ENCODE data around the gene MEF2C.
"Not testable (repeated sequence)": the region's sequence is repeated elsewhere in the genome, so short reads cannot be mapped to it uniquely, and the experiment has no call there.

Gene MEF2C
- 0 to 1.6 (median 0.03) reads per million in 9 experiments for total RNA-seq

DNA sequence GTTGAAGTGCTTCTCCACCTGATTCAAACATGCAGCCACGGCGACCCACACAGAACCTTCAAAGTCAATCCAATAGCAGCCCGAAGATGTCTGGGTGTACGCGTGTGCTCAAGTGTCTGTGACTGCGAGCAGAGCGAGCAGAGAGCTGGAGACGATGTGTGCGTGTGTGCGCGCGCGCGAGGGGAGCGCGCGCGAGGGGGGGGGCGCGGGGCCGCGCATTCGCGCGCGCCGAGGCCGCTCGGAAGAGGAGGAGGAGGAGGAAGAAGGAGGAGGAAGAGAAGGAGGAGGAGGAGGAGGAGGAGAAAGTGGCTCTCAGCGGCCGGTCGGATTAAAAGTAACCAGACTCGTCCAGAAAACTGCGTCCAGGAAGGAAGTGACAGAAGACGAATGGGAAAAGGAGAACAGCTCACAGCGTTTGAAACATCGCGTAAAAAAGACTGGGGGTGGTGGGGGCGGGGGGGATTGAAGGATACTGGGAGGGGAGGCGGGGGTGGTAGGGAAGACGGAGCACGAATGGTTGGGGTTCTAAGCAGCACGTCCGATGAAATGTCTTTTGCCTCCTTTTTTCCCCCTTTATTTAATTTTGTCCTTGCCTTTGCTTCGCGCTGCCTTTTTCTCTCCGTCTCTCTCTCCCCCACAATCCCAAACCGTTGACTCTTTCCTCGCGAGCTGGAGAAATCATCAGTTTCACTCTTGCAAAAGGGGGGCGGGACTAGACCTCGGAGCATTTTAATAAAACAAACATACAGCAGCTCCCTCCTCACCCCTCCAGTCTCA is at the start of gene MEF2C:
Gene MEF2C, minus strand, starts transcription at position 126 of the 777 bp plus-strand sequence. CDS start 59,396 bp downstream, outside the sequence.
- no peak within 1 kb of the TSS for H3K27ac Mint-ChIP-seq
- DNase-seq = no peak

DNA sequence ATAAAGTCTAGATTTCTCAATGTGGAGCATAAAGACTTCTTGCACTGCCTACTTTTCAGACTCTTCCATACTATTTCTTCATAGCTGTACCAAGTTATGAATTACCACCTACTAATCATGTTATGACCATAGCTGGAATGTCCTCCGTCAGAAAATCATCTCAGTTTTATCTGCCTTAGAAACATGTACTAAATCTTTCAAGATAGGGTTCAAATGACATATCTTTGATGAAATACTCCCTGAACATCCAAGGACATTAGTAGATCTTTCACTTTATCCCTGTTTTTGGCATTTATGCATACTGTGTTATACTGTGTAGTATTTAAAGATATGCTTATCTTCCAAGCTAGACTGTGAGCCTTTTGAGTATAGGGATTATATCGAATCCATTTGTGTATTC is 49.6 kb upstream of the MEF2C start:
- H3K4me3 Mint-ChIP-seq = no peak overlapping the region
- no peak overlapping the region for H3K27ac Mint-ChIP-seq
- no peaks in the 10 kb centered on the region for H3K36me3 Mint-ChIP-seq (ENCODE audit: insufficient read depth)
- DNase-seq = no peak
- peaks cover 0 to 2% of the 10 kb centered on the region in 2 donors for H3K9me3 Mint-ChIP-seq
- no peak for ATAC-seq (replicated peaks)
- H3K4me1 Mint-ChIP-seq (ENCODE audit: low read depth in 2 of 2) = no peaks in the 10 kb centered on the region
- H3K27me3 Mint-ChIP-seq = no peaks in the 10 kb centered on the region

More for the DNA sequence above, at the start of gene MEF2C:
- Mint-ChIP-seq H3K4me1 (ENCODE audit: low read depth in 2 of 2) (peaks cover 9 to 13% of the 10 kb centered on the region in 2 donors), H3K9me3 (no peaks in the 10 kb centered on the region), H3K4me3 (peak within 1 kb of the TSS; percentile 66 to 83), H3K27me3 (peaks cover 20 to 25% of the 10 kb centered on the region in 2 donors), H3K36me3 (ENCODE audit: insufficient read depth) (no peaks in the 10 kb centered on the region)
- peak; percentile 43 for ATAC-seq (replicated peaks)

DNA sequence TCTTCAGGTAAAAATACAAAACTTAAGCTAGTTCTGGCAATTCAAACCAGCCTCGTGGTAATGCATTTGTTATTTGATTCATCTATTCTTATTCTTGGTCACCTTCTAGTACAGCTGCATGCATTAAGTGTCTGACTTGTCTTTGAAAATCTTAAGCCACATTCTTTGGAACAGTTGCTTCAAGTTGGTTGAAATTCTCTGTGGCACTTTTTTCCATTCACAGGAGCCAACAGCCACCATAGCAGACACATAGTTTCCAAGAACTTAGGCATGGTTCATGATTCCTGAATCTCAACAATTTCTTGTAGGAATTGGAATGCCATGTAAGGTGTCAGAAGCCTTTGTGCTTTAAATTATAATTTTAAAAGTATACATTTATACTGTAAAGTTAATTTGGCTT is 47.4 kb upstream of the MEF2C start:
- ATAC-seq (replicated peaks) = no peak
- H3K36me3 Mint-ChIP-seq (ENCODE audit: insufficient read depth) = no peaks in the 10 kb centered on the region
- no peaks in the 10 kb centered on the region for H3K27me3 Mint-ChIP-seq
- no peak for DNase-seq
- no peaks in the 10 kb centered on the region for H3K4me1 Mint-ChIP-seq (ENCODE audit: low read depth in 2 of 2)
- H3K27ac Mint-ChIP-seq = no peak overlapping the region
- no peak overlapping the region for H3K4me3 Mint-ChIP-seq
- peaks cover 0 to 2% of the 10 kb centered on the region in 2 donors for H3K9me3 Mint-ChIP-seq

DNA sequence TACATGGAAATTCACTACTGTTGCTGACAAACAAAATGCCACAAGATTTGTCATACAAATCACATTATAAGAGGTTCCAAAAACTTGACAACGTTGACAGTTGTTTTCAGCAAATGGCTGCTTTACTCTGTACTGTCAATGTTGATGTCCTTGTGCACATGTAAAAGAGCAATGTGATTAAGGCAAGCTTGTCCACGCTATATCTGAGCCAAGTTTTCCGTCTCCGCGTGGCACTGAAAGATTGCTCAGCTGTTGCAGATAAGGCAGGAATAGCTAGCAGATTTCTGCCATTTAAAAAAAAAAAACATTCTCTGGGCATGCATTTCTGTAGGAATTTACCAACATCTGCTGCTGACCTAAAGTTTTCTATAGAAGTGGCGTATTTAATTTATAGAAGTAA is 46.4 kb upstream of the MEF2C start:
- Mint-ChIP-seq H3K4me3 (no peak overlapping the region), H3K36me3 (ENCODE audit: insufficient read depth) (no peaks in the 10 kb centered on the region), H3K27ac (no peak overlapping the region), H3K27me3 (no peaks in the 10 kb centered on the region), H3K9me3 (peaks cover 0 to 2% of the 10 kb centered on the region in 2 donors), H3K4me1 (ENCODE audit: low read depth in 2 of 2) (no peaks in the 10 kb centered on the region)
- no peak for DNase-seq
- ATAC-seq (replicated peaks) = no peak

DNA sequence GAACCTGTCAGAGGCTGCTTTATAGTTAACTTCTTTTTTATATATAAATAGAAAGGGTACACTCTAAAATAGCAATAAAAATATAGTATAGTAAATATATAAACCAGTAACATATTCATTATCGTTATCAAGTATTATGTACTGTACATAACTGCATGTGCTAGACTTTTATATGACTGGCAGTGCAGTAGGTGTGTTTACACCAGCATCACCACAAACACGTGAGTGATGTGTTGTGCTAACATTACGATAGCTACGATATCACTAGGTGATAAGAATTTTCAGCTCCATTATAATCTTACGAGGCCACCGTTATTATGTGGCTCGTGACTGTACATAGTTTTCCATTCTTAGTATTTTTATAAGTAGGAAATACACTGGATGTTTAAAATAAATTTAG is 43.8 kb upstream of the MEF2C start:
- H3K4me3 Mint-ChIP-seq = no peak overlapping the region
- ATAC-seq (replicated peaks) = no peak
- H3K9me3 Mint-ChIP-seq = peaks cover 0 to 2% of the 10 kb centered on the region in 2 donors
- DNase-seq = no peak
- H3K36me3 Mint-ChIP-seq (ENCODE audit: insufficient read depth) = no peaks in the 10 kb centered on the region
- H3K27ac Mint-ChIP-seq = no peak overlapping the region
- no peaks in the 10 kb centered on the region for H3K4me1 Mint-ChIP-seq (ENCODE audit: low read depth in 2 of 2)
- no peaks in the 10 kb centered on the region for H3K27me3 Mint-ChIP-seq

DNA sequence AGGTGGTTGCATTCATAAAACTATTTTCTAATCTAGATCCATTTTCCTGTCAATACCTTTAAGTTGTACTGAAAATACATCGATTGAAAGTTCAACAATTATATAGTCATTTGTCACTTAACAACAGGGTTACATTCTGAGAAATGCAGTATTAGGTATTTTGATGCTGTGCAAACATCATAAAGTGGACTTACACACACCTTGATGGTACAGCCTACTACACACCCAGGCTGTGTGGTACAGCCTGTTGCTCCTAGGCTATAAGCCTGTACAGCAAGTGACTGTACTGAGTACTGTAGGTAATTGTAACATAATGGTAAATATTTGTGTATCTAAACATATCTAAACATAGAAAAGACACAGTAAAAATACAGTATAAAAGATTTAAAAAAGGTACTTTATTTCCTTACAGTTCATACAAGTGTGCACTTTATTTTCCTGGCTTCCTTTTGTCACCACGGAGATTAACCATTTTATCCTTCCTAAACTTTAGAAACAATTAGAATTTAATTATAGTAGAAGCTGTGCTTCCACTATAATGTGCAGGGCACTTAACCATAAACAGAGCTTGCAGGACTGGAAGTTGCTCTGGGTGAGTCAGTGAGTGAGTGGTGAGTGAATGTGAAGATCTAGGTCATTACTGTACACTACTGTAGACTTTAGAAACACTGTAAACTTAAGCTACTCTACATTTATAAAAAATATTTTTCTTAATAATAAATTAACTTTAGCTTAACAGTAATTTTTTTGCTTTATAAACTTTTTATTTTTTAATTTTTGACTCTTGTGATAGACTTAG is 42.9 kb upstream of the MEF2C start:
- H3K27me3 Mint-ChIP-seq = no peaks in the 10 kb centered on the region
- no peaks in the 10 kb centered on the region for H3K4me1 Mint-ChIP-seq (ENCODE audit: low read depth in 2 of 2)
- no peak overlapping the region for H3K27ac Mint-ChIP-seq
- peaks cover 0 to 2% of the 10 kb centered on the region in 2 donors for H3K9me3 Mint-ChIP-seq
- no peak overlapping the region for H3K4me3 Mint-ChIP-seq
- ATAC-seq (replicated peaks) = no peak
- DNase-seq = no peak
- no peaks in the 10 kb centered on the region for H3K36me3 Mint-ChIP-seq (ENCODE audit: insufficient read depth)

DNA sequence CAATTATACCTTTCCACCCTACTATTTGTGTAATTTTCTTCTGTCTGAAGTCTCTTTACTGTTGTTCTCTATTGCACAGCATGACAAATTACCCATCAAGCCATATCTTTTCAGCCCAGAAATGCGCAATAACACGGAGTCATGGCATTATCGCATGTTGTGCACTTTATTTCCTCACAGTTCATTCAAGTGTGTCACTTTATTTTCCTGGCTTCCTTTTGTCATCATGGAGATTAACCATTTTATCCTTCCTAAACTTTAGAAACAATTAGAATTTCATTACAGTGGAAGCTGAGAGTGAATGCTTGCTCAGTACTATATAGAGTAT is 41.3 kb upstream of the MEF2C start:
- Mint-ChIP-seq H3K4me1 (ENCODE audit: low read depth in 2 of 2) (no peaks in the 10 kb centered on the region), H3K27me3 (no peaks in the 10 kb centered on the region), H3K27ac (no peak overlapping the region), H3K4me3 (no peak overlapping the region), H3K9me3 (peaks cover 4 to 8% of the 10 kb centered on the region in 2 donors), H3K36me3 (ENCODE audit: insufficient read depth) (no peaks in the 10 kb centered on the region)
- ATAC-seq (replicated peaks) (no peak), DNase-seq (no peak)

DNA sequence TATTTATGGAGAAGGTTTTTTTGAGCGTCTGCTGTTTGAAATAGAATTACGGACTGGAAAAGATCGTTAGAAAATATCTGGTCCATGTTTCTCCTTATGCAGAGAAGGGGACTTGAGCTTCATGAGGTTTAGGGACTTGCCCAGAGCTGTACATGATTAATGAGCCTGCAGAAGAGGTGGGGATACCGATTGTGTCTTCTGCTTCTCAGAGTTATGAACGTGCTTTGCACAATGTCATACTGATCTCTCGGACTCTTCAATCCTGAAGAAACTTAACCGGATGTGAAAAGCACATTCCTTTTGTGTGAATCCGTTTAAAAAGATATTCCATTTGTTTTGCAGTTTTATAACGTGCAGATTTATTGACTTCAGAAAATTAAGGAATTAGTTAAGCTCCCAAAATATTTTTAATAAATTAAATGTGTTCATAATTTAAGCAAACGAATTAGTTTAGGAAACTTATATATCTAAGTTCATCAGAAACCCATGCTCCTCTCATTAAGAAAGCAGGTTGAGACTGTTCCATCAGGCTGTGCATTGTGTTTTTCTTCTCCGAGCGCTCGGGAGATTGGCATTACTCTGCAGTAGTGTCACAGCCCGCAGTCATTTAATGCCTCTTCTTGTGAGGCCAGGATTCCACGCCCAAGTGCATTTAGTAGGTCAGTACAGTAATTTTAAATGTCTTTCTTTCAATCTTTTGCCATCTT is 40.8 kb upstream of the MEF2C start:
- no peaks in the 10 kb centered on the region for H3K36me3 Mint-ChIP-seq (ENCODE audit: insufficient read depth)
- no peak overlapping the region for H3K4me3 Mint-ChIP-seq
- H3K9me3 Mint-ChIP-seq = peaks cover 4 to 8% of the 10 kb centered on the region in 2 donors
- ATAC-seq (replicated peaks) = no peak
- H3K4me1 Mint-ChIP-seq (ENCODE audit: low read depth in 2 of 2) = no peaks in the 10 kb centered on the region
- no peak for DNase-seq
- H3K27ac Mint-ChIP-seq = no peak overlapping the region
- no peaks in the 10 kb centered on the region for H3K27me3 Mint-ChIP-seq

DNA sequence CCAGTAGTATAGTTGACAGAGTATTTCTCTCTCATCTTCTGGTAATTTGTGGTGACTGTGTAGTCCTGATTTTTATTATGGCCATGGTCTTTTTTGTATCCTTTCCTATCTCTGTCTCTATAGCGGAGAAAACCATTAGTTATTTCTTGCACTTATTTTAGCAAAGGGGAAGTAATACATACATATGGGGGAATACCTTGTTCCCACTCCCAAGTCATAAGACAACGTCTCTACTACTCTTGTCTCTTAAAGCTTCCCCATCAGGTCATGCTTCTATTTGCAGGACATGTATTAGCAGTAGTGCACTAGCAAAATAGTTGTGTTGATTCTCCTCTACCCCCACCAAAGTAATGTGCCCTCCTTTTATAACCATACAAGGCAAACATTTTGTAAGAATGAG is 29.8 kb upstream of the MEF2C start:
- not testable (repeated sequence) for H3K27me3 Mint-ChIP-seq; ATAC-seq (replicated peaks); H3K36me3 Mint-ChIP-seq (ENCODE audit: insufficient read depth); H3K9me3 Mint-ChIP-seq; H3K4me3 Mint-ChIP-seq; DNase-seq; H3K4me1 Mint-ChIP-seq (ENCODE audit: low read depth in 2 of 2); H3K27ac Mint-ChIP-seq

DNA sequence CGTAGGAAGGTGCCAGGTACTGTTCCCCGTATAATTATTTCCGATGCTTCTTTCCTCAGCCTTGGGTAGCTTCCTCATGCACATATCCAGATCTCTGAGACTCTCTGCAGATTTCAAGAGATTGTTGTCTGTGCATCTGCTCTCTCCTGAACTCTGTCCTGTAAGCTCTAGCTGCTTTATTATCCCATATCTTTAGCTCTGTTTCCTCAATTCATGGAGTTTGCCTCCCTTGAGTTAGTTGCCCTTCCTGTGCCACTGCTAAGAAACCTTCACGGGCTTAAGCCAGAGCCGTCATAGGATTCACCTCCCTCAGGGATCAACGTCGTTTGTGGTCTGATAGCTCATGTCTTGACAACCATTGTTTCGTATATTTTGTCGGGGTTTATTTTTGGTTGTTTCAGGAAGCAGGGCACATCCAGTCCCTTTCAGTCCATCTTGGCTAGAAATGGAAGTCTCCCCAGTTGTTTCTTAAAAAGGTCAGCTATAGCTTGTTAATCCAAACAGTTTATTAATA is 28.1 kb upstream of the MEF2C start:
- H3K4me1 Mint-ChIP-seq (ENCODE audit: low read depth in 2 of 2); H3K4me3 Mint-ChIP-seq; H3K9me3 Mint-ChIP-seq; ATAC-seq (replicated peaks); H3K36me3 Mint-ChIP-seq (ENCODE audit: insufficient read depth); H3K27me3 Mint-ChIP-seq; DNase-seq; H3K27ac Mint-ChIP-seq: not testable (repeated sequence)

DNA sequence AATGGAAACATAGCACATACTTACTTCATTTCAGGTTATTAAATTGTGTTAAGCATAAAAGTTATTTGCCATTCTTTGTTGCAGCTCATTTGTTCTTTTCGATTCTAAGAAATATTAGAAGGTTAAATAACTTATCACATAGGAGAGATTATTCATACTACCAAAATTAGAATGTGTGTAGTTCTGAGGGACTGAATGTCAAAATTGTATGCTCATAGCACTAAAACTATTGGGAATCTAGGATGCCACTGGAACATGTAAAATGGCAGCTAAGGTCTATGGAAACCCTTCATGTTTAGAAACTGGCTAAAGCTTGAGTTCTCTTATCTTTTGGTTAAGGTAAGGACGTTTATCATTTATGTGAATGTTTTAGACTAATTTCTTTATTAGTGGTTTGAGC is 21.5 kb upstream of the MEF2C start:
- not testable (repeated sequence) for H3K36me3 Mint-ChIP-seq (ENCODE audit: insufficient read depth); H3K27ac Mint-ChIP-seq; H3K4me1 Mint-ChIP-seq (ENCODE audit: low read depth in 2 of 2); H3K9me3 Mint-ChIP-seq; DNase-seq; H3K27me3 Mint-ChIP-seq; H3K4me3 Mint-ChIP-seq; ATAC-seq (replicated peaks)

DNA sequence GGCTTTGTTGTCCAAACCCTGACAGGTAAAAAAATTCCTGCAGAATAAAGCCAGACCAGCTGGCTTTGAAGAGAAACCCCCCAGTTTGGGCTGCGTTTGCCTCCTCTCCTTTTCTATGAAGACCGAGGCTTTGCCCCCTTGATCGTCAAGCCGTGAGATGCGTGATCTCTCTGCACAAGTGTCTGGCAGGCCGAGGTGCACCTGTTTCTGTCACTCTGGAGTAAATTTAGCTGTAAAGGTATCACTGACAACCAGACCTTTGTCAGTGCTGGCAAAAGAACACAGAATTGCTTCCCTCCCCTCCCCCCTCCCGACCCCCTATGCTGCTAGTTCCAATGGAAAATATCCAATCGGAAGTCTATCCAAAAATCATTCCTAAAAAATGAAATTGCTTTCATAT is 21.0 kb upstream of the MEF2C start:
- not testable (repeated sequence) for H3K36me3 Mint-ChIP-seq (ENCODE audit: insufficient read depth); DNase-seq; H3K4me1 Mint-ChIP-seq (ENCODE audit: low read depth in 2 of 2); H3K4me3 Mint-ChIP-seq; H3K9me3 Mint-ChIP-seq; H3K27me3 Mint-ChIP-seq; H3K27ac Mint-ChIP-seq; ATAC-seq (replicated peaks)

DNA sequence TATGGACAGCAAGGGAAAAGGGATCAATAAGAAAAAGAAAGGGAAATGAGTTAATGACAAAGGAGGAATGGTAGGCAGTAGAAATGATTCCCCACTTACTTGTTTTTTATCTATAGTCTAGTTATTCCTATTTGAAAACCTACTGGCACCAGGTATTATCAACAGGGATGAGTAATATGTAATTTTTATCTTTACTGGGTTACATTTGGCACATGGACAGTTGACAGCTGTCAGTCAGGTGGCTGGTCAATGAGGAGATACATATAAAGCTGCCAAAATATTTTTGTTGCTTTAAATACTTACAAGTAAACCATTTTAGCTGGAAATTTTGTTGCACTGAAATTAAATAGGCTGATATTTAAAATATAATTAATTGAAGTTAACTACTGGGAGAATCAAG is 18.1 kb upstream of the MEF2C start:
- H3K36me3 Mint-ChIP-seq (ENCODE audit: insufficient read depth); DNase-seq; H3K27ac Mint-ChIP-seq; H3K27me3 Mint-ChIP-seq; H3K4me3 Mint-ChIP-seq; ATAC-seq (replicated peaks); H3K9me3 Mint-ChIP-seq; H3K4me1 Mint-ChIP-seq (ENCODE audit: low read depth in 2 of 2): not testable (repeated sequence)

Measured in effector memory CD8-positive, alpha-beta T cell (primary cell).